ENCODE data around the gene SCUBE3.

SCUBE3 gene

DNA sequence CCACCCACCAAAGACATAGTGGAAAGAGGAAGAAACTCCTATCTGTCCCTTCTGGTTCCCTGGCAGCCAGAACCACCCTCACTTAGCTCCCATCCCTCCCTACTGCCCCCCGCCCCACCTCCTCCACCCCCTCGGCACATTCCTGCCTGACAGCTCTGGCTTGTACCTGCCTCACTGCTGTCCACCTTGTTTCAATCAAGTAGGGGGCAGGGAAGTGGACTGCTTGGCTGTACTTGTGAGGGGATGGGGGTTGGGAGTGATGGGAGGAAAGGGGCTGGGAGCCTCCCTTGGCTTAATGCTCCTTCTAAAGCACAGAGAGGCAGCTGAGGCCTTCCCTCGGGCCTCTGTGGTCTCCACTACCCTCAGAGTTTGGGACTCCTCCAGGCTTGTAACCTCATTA lies 23.7 kb downstream of the SCUBE3 start:
- in situ Hi-C loops (cut with MboI; ENCODE audit: low sequenced_read_pairs): loop anchor here (25.0 kb wide), 1 partner anchor 250 kb away; no protein-coding TSS in a partner anchor

DNA sequence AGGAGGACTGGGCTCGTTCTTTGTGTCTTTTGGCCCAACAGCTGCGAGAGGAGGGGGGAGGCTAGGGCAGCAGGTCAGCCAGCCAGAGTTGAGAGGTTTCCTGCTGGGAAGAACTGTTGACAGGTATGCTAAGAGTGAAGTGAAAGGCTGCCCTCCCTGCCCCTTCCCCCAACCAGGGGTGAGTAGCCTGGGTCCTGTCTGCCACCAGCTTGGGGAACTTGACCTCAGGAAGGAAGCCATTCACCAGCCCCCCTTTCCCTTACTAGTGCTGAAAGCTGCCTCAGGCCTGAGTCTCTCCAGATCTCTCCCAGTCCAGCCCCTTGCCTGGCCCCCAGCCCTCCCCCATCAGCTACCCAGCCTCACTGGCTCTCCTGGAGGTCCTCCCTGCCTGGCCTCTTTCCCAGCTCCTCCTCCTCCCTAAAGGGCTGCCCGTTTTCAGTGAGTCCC lies 25.1 kb downstream of the SCUBE3 start:
- in situ Hi-C loops (cut with MboI; ENCODE audit: low sequenced_read_pairs): loop anchor here (25.0 kb wide), 1 partner anchor 252 kb away; no protein-coding TSS in a partner anchor

DNA sequence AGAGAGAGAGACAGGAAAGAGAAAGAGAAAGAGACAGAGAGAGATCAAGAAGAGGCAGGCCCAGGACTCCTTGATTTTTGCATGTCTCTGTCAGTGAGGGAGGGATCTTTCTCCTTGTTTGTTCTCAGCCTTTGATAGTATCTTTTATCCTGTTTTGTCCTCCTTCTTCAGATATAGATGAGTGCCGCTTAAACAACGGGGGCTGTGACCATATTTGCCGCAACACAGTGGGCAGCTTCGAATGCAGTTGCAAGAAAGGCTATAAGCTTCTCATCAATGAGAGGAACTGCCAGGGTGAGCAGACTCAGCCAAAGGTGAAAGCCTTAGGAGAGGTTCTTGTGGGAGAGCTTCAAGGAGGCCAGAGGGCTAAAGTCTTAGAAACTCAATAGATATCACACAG lies 25.8 kb downstream of the SCUBE3 start:
- in situ Hi-C loops (cut with MboI; ENCODE audit: low sequenced_read_pairs): loop anchor here (25.0 kb wide), 1 partner anchor 252 kb away; no protein-coding TSS in a partner anchor

DNA sequence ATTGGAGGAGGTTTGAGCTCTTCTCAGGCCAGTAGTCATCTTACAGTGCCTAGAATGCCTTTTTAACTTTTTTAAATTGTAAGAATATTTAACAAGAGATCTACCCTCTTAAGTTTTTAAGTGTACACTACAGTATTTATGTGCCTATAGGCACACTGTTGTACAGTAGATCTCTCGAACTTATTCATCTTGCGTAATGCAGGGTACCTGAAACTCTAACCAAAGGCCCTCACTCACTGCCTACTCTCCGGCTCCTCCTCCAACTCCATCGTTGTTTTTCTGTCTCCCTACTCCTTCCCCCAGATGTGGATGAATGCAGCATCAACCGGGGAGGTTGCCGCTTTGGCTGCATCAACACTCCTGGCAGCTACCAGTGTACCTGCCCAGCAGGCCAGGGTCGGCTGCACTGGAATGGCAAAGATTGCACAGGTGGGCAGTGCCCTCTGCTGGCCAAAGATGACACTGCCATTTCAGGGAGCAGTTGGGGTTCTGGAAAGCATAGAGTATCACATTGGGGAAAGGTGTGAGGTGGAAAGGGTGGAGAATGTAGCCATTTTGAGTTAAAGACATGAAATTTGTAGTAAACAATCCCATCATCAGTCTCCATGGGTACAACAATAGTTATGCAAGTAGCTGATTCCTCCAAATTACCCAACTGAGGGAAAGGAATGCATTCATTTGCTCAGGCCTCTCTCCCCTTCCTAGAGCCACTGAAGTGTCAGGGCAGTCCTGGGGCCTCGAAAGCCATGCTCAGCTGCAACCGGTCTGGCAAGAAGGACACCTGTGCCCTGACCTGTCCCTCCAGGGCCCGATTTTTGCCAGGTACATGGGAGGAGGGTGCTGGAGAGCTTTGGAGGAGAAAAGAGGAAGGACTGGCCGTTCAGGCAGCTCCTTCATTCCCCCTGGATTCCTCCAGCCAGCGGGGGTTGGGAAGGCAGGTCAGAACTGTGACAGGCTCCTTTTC lies 27.4 kb downstream of the SCUBE3 start:
- in situ Hi-C loops (cut with MboI; ENCODE audit: low sequenced_read_pairs): loop anchor here (25.0 kb wide), 1 partner anchor 254 kb away; no protein-coding TSS in a partner anchor

DNA sequence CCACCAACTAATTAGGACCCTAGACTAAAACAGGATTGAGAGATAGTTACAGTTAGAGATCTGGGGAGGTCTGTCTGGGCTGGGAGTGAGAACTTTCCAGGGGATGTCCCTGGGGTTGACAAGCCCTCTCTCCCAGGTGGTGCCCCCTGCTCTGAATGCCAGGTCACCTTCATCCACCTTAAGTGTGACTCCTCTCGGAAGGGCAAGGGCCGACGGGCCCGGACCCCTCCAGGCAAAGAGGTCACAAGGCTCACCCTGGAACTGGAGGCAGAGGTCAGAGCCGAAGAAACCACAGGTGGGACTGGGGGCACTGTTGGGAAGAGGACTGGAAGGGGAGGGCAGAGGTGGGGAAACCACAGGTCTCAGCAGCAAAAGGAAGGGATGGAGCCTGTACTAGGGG lies 28.7 kb downstream of the SCUBE3 start:
- in situ Hi-C loops (cut with MboI; ENCODE audit: low sequenced_read_pairs): loop anchor here (25.0 kb wide), 1 partner anchor 255 kb away; no protein-coding TSS in a partner anchor

DNA sequence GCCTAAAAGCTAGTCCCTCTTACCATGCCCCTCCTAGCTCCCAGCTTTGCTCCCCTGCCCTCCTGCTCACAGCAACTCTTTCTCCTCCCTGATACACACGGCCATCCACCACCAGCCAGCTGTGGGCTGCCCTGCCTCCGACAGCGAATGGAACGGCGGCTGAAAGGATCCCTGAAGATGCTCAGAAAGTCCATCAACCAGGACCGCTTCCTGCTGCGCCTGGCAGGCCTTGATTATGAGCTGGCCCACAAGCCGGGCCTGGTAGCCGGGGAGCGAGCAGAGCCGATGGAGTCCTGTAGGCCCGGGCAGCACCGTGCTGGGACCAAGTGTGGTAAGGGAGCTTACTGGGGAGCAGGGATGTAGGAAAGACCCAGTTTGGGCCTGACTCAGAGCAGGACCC lies 29.1 kb downstream of the SCUBE3 start:
- in situ Hi-C loops (cut with MboI; ENCODE audit: low sequenced_read_pairs): loop anchor here (25.0 kb wide), 1 partner anchor 256 kb away; no protein-coding TSS in a partner anchor

DNA sequence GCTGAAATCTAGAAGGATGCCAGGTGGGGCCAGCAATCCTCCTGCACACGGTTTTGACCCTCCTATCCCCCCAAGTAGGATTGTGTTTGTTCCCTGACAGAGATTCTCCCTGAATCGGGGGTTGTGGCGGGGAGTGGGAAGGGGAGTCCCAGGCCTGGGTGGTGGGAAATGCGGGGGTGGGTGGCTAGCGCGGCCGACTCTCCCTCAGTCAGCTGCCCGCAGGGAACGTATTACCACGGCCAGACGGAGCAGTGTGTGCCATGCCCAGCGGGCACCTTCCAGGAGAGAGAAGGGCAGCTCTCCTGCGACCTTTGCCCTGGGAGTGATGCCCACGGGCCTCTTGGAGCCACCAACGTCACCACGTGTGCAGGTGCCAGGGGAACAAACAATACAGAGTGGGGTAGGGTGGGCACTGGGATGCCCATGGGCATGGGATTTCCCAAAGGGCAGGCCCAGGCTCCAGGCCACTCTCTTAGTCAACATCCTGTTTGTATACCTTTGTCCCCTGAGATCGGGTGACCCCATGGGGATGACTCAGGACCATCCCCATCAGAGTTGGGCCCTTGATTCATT lies 29.7 kb downstream of the SCUBE3 start:
- in situ Hi-C loops (cut with MboI; ENCODE audit: low sequenced_read_pairs): loop anchor here (25.0 kb wide), 1 partner anchor 256 kb away; no protein-coding TSS in a partner anchor

DNA sequence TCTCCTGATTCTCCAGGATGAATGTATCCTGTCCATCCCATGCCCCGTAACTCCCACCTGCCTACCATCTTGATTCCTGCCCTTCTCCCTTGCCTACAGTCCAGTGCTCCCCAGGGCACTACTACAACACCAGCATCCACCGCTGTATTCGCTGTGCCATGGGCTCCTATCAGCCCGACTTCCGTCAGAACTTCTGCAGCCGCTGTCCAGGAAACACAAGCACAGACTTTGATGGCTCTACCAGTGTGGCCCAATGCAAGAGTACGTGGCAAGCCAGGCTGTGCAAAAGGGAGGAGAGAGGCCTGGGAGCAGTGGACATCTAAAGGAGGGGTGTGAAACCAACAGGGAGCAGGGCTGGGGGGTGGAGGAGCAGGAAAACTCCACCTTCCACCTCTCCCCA lies 30.8 kb downstream of the SCUBE3 start:
- in situ Hi-C loops (cut with MboI; ENCODE audit: low sequenced_read_pairs): loop anchor here (25.0 kb wide), 1 partner anchor 257 kb away; no protein-coding TSS in a partner anchor

DNA sequence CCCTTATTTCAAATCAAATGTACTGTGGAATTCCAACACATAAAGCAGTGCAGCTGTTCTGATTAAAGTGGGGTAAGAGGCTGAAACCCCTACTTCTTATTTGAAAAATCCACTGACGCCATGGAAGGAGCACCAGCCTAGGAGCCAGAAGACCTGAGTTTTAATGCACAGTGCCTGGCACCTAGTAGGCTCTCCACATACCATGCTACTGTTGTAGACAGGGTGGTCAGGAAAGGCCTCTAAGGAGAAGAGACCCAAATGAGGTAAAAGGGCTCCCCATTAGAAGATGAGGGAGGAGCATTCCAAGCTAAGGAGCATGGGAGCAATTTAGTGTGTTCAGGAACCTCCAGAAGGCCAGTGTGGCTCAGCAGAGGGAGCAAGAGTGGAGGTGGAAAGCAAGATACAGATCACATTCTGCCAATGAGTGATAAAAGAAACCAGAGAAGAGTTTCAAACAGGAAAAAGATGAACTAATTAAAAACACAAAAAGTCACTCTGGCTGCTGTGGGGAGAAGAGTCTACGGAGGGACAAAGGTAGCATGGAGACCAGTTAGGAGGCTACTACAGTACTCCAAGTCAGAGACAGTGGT lies 34.0 kb downstream of the SCUBE3 start:
- in situ Hi-C loops (cut with MboI; ENCODE audit: low sequenced_read_pairs): loop anchor here (25.0 kb wide), 1 partner anchor 260 kb away; no protein-coding TSS in a partner anchor

DNA sequence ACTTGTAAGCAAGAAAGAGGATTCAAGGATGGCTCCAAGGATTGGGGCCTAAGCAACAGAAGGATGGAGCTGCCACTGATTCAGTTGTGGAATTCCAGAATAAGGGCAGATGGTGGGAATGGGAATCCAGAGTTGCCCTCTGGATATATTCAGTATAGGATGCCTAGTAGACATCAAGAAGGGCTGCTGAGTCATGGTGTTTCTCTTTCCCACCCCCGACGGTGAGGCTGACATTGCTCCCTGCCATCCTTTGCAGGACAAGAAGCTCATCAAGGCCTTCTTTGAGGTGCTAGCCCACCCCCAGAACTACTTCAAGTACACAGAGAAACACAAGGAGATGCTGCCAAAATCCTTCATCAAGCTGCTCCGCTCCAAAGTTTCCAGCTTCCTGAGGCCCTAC lies 34.5 kb downstream of the SCUBE3 start:
- in situ Hi-C loops (cut with MboI; ENCODE audit: low sequenced_read_pairs): loop anchor here (25.0 kb wide), 1 partner anchor 261 kb away; no protein-coding TSS in a partner anchor

DNA sequence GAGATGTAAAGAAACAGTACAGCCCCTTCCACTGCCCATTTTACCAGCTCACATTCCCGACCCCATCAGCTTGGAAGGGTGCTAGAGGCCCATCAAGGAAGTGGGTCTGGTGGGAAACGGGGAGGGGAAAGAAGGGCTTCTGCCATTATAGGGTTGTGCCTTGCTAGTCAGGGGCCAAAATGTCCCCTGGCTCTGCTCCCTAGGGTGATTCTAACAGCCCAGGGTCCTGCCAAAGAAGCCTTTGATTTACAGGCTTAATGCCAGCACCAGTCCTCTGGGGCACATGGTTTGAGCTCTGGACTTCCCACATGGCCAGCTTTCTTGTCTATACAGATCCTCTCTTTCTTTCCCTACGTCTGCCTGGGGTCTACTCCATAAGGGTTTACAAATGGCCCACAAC lies 35.2 kb downstream of the SCUBE3 start:
- in situ Hi-C loops (cut with MboI; ENCODE audit: low sequenced_read_pairs): loop anchor here (25.0 kb wide), 1 partner anchor 262 kb away; no protein-coding TSS in a partner anchor

DNA sequence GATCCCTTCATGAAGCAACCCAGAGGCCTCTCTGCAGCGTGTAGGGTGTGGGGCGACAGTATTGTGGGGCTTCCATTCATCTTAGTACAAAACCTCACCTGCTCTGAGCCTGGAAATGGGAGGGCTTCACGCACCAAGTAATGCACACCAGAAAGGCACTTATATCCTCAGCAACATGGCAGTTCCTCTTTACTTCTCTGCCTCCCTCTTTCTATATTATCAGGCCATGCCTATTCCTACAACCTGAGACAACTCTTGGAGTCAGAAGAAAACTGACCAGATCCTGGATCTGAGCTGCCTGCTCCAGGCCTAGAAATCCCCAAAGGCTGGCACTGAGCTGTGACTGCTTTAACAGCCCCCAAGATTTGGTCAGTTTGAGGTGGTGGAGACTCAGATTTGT lies 38.2 kb downstream of the SCUBE3 start:
- in situ Hi-C loops (cut with MboI; ENCODE audit: low sequenced_read_pairs): no loop called here

DNA sequence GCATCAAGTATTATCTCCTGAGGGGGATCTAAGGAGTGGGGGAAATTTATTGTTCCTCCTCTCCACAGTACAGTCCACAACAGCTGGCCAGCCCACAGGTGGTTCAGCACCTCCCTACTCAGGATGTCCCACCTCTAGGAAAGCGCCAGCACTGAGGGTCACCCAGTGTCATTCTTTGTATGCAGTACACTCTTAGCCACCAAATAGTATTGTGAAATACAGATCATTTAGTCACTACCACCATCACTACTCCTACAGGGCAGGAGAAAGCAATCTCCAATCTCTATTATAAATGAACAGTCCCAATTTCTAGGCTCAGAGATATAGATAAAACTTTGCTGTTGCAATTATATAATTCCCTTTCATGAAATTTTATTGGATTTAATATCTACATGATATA lies 39.5 kb downstream of the SCUBE3 start:
- in situ Hi-C loops (cut with MboI; ENCODE audit: low sequenced_read_pairs): no loop called here

DNA sequence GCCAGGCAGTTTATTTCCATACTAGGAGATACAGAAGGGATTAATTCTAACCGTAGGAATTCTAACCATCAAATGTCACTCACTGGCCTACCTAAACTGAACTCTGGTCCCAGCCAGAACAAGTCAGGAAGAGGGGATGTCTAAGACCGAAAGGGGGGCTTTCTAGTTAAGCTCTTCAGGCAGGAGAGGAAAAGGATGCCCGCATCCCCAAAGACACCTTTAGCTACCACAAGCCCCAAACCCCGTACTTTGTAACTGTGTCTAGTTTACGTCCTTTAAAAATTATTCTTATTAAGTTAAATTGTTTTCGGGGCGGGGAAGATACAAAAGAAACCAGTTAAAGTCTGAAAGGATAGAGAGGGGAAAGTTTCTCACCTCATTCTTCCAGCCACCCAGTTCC lies 44.6 kb downstream of the SCUBE3 start:
- in situ Hi-C loops (cut with MboI; ENCODE audit: low sequenced_read_pairs): no loop called here

DNA sequence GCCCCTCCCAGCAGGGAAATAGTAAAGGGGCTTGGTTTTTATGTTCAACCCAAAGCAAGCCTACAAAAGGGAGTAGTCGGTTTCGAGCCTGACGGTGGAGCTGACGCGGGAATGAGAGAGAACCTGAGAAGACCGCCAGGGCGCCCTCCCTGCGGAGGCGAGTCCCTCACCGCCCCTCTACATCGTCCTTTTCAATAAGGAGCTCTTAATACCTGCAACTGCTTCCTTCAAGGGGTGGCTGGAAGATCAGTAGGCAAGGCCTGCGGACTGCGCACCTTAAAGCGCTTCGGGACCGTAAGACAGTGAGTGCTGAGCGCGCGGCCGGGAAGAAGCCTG lies 45.1 kb downstream of the SCUBE3 start:
- in situ Hi-C loops (cut with MboI; ENCODE audit: low sequenced_read_pairs): no loop called here

DNA sequence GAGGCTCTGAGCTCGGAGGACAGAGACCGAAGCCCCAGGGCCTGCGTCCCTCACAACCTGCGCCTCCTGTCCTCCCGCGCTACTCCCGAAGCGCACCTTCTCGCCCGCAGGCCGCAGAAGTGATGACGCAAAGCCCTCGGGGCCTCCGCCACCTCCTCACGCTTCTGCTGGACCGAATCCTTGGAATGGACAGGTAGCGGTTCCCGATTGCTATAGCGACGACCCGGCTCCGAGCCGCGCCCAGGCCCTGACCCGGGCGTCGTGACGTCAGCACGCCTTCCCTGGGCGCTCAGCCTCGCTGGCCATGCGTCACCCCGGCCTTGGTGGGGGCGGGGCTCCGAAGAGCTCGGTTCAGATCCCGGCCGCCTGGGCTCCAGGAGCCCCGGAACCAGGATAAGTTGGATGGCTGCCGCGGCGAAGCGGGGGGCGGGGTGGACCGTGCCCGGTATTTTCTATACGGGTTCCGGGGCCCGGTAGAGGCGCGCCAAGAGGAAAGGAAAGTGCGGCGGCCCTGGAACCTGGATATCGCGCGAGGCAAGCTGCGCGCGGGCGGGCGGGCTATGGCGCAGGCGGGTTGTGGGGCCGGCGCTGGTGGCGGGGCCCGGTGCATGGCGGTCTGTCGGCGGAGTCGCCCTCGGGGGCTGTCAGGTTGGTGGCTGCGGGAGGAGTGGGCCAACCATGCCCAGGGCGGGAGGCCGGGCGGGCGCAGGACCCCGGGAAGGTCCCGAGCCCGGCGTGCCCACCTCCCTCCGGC lies 45.6 kb downstream of the SCUBE3 start, which contains the start of gene ZNF76:
ZNF76 (plus strand) TSS at position 542 of the 754 bp plus-strand sequence. CDS start 21,417 bp downstream, outside the sequence.
- in situ Hi-C loops (cut with MboI; ENCODE audit: low sequenced_read_pairs): no loop called here

DNA sequence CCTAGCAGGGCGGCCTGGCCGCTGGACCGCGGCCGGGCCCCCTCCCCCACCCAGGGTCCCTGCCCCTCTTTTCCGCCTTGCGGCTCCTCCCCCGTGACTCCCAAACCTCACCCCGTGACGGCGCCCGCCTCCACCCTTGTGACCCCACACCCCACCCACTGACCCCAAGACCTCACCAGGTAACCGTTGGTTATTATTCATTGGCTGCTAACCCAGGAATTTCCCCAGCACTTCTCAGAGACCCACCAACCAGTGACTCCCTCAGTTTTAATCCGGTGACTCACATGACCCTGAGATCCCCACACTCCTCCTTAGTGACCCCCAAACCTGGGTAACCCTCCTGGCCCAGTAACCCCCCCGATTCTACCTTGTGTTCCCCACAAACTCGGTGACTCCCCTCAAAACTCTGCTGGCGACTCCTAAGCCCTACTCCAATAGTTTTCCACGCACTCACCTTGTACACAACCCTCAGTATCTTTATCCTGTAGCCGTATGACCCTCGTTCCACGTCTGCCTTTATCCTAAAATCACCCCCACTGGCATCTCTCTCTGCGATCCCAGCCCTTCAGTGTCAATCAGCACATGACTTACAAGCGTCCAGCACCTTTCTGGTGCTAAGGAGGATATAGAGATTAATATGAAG lies 46.3 kb downstream of the SCUBE3 start:
- in situ Hi-C loops (cut with MboI; ENCODE audit: low sequenced_read_pairs): no loop called here

DNA sequence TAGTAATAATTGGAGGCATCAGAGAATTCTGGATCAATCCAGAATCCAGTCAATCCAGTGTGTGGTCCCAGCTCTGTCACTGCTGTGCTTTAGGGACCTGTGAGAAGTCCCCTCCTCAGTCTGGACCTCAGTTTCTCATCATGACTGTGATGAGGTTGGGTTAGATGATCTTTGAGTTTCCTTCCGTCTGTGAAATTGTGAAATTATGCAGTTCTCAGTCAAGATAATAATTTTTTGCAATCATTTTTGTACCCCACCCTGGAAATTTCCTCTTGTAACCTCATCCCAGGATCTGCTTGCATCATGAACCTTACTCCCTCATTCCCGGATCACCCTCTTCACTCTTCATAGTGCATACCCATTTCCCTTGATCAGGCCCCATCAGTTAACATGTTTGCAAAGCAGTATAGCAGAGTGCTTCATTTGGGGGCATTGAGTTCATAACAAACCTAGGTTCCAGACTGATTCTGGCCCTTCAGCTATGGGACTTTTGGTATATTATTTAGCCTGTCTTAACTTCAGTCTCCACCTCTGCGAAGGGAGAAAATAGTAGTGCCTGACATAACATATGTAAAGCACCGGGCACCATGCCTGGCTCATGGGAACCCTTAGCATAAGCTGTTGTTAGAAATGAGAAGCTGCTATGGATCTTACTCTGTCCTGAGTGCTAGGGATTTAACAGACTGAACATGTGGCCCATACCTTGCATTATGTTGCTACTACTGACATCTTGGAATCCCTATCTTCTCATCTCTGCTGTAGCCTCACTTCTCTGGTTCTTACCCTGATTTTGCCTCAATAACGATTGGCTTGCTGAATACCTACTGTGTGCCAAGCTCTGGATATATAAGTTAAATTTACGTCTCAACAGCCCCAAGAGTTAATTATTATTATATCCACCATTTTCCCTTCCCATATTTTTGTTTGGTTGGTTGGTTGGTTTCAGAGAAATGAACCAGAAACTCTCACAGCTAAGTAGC lies 47.1 kb downstream of the SCUBE3 start:
- in situ Hi-C loops (cut with MboI; ENCODE audit: low sequenced_read_pairs): no loop called here

DNA sequence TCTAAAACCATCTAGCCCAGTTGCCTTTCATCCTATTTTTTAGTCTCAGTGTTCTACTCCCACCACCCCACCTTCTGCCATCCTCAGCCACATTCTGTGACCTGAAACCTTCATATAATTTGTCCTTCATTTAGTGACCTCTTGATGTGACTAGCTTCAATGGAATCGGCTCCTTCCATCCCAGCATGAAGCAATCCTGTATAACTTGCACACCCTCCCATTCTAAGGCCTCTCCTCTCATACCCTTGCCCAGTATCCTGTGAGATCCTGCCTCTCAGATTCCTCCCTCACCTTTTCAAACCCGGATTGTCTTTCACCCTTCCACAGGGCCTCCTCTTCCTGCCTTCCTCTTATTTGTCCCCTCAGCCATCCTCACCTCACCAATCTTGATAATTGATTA lies 48.8 kb downstream of the SCUBE3 start:
- in situ Hi-C loops (cut with MboI; ENCODE audit: low sequenced_read_pairs): no loop called here
